GM18909 (cell line): ENCODE results near the gene PTPRD.

ENCODE experiments used
- ATAC-seq: cut with Tn5 transposase; IDR thresholded peaks from one replicate; pipeline ENCODE4 v1.9.1; 2021; ENCODE audit warnings: mild to moderate bottlenecking; ENCODE audit not compliant: unreplicated experiment, poor library complexity

PTPRD gene

DNA sequence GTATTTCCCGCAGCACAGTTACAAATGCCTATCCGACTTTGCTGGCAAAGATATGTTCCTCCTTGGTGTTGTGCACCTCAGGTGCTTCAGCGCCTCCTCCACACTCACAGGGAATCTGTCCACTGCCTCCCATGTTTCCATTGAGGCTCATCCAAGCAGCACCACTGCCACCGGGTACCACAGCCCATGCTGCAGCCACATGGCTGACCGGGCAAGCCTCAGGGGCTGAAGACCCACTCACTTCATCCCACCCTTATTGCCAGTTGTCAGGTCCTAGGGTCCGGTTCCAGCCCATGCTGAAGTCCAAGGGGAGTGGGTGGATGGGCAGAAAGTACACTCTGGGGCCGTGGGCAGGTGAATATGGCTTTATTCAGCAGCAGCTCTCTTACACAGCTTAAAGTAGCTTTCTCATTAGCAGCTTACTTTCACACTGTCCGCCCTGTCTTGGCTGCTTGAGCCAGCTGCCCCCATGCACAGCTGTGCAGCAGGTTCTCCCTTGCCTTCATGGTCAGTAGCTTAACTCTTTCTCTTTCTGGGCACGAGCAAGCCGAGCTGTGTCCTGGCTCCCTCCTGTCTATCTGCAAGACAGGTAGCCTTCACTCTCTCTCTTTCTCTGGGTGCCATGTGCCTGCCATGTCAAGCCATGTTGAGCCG is 1052.3 kb downstream of the PTPRD start:
- ATAC-seq: no peak

DNA sequence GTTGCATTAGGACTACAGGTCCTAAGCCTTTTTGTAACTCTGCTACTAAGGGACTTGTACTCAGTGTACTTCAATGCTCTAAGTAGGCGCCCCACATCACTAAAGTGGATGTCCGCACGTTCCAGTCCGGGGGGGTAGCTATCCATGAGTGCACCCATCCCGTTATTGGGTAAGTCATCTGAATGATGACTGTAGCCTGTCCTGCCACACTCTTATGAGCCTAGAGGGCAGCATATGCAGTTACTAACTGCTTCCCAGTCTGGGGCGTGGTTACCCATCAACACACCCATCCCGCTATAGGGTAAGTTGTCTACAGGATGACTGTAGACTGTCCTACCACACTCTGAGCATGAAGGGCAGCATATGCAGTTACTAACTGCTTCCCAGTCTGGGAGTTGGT is 1053.9 kb downstream of the PTPRD start:
- no peak for ATAC-seq

DNA sequence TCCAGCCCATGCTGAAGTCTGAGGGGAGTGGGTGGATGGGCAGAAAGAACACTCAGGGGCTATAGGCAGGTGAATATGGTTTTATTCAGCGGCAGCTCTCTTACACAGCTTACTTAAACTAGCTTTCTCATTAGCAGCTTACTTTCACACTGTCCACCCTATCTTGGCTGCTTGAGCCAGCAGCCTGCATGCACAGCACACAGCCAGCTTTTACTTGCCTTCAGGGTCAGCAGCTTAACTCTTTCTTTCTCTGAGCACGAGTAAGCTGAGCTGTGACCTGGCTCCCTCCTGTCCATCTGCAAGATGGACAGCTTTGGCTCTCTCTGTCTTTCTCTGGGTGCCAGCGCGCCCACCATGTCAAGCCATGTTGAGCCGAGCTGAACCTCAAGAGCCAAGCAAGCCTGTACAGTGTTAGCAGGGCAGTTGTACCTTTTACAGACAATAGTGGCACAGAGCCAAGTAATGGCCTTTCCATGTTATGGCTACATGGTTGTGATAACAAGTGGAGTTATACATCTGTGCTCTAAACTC is 1054.9 kb downstream of the PTPRD start:
- no peak for ATAC-seq

DNA sequence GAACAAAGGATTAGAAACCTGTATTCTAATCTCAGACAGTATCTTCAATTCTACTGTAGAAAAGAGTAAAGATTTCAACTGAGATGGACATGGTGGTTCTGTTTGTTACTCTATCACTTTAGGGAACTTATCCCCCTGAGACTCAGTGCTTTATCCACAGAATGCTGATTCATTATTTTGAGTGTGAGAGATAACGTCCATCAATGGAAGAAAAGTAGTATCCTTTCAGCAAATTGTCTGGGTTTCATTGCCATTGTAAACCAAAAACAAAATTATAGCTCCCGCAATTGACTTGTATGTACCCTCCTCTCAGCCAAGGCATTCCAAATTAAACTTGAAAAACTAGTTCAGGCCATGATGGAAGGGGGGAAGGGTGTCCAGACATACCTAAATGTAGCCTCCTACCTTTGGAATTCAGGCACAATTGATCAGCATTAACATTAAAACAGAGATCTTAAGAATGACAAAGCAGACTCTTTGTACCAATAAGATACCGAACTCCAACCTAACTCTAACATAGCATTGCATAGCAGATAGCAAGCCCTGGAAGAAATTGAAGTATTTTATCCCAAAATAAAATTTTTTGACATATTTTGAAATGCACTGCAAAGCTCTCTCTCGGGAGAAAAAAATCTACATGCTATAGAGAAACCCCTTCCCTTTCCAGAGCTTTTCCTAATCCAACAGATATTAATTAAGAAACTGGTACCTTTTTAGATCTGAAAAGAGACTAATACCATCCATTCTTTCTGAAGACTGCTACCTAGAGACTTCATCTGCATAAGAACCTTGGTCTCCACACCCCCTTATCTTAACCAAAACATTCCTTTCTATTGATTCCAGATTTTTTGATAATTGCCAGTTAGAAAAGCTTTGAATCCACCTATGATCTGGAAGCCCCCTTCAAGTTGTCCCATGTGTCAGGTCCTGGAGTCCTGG is 1055.7 kb downstream of the PTPRD start:
- ATAC-seq: no peak

DNA sequence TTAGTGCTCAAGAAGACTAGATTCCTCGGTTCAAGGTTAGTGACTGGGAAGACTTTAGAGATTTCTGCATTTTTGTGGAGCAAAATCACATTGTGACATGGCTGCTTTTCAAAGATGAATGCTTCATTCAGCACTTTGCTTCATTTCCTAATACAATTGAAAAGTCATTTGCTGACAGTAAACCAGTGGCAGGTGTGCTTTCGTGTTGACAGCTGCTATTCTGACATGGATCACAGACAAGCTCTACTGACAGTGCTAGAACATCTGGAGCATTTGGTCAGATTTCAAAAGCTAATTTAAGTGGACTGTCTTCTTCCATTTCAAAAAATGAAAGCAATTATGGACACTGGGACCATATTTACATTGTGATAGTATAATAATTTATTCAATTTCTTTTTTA is 1060.1 kb downstream of the PTPRD start:
- no peak for ATAC-seq

DNA sequence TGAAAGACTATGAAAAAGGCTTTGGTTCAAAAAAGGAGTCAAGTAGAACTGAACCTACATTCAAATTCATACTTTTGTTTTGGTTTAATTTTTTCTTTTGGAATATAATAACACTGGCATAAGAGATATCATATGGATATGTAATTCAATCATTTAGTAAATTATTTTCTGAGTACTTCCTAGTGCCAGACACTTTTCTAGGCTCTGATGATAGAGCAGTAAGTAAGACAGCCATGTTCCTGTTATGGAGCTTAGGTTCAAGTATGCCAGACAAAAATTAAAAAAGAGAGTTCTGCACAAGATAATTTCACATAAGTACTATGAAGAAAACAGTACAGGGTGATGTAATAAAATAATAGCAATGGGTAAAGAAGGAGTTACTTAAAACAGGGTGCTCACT is 1074.0 kb downstream of the PTPRD start:
- ATAC-seq: no peak

DNA sequence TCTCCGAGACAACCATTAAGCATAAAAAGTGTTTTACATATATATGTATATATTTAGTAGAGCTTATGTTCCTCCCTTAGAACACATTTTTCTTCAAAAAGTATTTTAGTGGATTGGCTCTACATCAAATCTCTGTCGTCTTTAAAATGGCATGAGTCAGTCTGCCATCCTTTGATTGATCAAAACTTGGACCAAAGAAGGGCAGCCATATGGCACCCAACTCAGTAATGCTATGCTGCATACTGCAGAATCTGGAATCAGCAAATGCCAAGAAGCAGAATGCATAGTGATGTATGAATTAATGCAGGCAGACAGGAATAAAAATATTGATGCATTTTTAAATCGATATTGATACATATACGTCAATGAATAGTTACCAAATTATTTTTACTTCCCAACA is 1074.4 kb downstream of the PTPRD start:
- no peak for ATAC-seq

DNA sequence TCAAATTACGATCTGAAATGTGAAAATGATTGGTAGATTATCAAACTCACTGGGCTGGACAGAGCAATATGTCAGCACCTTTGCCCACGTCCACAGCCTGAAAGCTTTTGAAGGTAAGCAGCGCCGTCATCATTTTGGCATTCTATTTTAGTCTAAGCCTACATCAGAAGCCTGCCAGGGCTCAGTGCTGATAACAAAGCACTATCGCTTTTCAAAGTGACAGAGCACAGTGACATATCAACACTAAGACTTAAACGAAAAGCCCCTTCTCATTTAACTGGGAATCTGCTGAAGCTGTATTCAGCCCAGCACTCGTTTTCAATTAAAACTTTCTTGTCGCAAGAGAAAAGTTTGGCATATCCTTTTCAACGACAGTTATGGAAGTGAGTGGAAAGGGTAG is 1076.3 kb downstream of the PTPRD start:
- no peak for ATAC-seq

DNA sequence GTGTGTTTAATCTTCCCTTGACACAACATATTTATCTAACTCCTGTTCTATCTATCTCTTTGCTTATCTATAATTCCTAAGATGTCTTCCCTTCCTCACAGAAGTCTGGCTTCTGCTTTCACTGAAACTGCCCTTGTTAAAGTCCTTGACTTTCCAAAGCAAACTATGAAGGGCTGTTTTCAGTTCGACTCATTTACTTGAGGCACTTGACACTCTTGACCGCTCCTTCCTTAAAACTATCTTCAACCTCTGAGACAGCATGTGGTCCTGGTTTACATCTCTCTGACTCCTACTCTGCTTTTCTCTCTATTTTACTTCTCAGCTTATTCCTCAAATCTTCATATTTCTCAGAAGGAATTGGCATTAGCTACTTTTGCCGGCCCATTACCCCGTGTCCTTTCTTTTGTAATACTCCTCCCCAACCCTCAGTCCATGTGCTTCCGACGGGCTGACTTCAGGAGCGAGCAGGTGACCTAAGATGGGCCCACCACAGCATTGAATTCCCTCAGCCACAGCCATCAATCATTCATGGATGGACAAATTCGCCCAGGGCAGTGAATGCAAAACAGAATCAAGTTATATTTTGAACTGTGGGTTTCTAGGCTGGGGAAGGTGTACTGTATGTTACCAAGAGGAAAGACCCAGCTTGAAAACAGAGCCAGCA is 1089.2 kb downstream of the PTPRD start:
- ATAC-seq: no peak

DNA sequence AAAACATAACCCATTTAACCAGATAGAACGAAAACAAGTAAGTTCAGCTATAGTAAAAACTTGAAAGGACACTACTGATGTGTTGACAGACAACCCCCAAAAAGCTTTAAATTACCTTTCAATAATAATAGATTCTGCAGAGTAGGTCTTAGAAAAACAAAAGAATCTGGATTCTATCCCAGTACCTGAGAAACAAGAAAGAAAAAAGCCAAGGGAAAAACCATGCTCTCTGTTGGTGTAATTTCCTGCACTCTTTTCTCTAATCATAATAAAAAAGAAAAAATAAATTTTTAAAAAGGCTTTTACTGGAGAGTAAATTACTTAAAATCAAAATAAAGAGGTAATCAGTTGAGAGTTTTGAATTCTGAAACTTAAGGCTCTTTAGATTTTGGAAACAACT is 1090.4 kb downstream of the PTPRD start:
- ATAC-seq: no peak

DNA sequence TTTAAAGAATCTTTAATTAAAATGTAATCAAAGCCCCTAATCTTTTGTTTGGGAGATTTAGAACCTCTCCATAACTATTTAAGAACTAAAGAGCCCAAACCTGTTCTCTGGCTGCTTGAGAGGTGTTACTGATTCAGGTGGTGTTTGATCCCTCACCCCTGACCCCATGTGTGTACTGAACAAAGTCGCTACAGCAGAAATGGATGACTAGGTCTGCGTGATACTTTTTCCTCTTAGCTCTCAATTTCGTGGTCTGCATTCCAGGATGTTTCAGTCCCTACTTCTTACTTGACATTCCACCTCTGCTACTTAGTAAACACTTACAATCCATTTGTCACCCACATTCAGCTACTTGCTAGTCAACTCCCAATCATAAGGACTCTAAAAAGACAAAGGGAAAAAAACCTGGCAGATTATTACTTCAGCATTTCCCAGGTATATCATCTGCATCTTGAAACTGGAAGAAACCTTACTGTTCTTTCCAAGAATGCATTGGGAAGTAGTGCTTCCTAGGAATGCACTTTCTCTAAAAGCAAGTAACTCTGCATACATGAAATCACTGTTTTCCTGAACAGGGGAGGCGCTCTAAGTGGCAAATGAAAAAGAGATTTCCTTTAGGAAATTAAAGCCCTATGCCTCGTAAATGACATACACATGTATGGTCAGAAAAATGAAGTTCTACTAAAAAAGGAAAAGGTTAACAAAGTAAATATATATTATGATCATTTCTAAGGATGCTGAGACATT is 1091.6 kb downstream of the PTPRD start:
- no peak for ATAC-seq

DNA sequence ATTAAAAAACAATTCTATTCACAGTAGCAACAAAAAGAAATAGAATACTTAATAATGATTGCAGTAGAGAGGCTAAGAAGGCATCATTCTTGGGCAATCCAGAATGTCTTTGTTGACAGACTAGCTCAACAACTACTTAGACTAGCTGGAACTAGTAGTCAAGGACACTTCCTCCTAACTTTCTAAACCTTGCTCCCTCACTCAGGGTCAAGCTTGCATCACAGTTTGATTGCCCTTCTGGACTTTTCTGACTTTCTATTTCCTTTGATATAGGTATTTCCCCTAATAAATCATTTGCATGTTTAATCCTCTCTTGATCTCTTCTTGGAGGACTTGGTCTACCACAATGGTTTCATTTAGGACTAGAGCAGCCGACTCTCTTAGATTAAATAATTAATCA is 1107.9 kb downstream of the PTPRD start:
- no peak for ATAC-seq

DNA sequence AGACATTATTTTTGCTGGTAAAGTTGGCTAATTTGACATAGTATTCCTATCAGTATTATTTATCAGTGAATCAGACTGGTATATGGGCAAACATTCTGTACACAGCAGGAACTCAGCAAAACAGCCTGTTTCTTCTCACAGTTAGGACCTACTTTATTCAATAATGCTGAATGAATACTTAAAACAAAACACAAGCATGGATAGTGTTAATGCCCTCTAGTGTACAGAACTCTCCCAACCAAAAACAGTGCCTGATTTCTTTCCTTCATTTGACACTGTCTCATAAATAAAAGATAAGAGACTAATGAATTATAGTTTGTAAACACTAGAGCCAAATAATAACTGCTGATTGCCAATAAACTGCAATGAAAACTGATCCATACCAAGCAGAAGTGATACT is 1113.3 kb downstream of the PTPRD start:
- ATAC-seq: no peak

DNA sequence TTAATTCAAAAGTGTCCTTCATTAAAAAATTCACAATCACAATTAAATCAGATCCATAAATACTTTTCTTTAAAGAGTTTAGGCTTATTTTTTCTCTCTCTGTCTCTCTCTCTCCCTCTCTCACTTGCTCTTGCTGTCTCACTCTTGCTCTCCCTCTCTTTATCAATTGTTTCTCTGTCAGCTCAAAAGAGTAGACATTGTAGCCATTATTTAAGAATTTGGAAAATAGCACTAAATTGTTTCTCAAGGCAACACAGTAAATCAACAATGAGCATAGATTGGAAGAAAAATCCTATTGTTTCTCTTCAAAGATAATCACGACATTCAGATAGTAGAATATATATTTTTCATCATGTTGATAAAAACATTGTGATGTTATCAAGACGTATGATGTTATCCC is 1114.0 kb downstream of the PTPRD start:
- no peak for ATAC-seq

DNA sequence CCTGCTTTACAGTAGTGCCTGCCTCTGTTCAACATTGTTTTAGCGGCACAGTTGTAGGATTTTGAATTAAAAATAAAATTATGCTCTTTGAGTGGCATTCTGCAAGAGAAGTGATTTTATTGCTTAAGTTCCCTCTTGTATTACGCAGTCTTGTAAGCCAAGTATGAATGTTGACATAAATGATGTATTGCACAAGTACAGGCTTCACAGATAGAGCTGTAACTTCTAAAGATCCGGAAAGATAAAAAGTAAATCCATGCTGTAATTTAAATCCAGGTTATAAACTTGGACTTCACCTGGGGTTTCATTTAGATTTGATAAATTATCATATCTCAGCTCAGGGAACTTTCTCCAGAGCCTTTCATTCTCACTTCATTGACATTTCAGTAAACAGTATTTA is 1114.7 kb downstream of the PTPRD start:
- ATAC-seq: no peak

DNA sequence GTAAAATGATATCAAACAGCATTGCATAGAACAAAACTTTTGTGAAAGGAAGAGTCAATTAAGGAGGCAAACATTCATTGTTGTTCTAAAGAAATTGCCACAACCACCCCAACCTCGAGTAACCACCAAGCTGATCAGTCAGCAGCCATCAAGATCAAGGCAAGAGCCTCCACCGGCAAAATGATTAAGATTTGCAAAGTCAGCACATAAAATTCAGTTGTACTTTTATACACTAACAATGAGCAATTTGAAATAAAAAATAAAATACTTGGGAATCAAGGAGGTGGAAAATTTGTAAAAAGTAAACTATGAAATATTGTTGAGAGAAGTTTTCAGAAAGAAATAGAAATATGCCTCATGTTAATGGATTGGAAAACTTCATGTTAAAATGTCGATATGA is 1118.5 kb downstream of the PTPRD start:
- no peak for ATAC-seq

DNA sequence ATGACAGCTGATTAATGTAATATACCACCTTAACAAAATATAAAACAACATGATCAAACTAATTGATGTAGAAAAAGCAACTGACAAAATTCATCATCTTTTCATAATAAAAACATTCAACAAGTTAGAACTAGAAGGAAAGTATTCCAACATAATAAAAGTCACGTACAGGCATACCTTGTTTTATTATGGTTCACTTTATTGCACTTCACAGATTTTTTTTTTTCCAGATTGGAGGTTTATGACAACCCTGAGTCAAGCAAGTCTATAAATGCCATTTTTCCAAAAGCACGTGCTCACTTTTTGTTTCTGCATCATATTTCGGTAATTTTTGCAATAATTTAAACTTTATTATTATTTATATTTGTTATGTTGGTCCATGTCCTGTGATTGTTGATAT is 1120.3 kb downstream of the PTPRD start:
- no peak for ATAC-seq

DNA sequence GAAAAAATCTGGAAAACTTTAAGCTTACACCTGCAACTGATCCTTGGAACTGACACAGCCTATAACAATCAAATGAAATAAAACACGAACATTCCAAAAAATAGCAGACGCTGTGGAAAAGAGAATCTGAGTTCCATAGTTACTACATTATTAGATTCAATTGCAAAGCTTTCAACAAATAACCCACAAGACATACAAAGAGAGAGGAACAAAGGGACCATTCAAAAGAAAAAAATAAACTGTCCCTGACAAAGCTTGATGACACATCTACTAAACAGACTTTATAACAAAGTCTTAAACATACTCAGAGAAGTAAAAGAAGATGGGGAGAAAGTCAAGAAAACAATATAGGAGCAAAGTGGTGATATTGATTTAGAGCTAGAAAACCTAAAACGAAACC is 1123.6 kb downstream of the PTPRD start:
- ATAC-seq: no peak

DNA sequence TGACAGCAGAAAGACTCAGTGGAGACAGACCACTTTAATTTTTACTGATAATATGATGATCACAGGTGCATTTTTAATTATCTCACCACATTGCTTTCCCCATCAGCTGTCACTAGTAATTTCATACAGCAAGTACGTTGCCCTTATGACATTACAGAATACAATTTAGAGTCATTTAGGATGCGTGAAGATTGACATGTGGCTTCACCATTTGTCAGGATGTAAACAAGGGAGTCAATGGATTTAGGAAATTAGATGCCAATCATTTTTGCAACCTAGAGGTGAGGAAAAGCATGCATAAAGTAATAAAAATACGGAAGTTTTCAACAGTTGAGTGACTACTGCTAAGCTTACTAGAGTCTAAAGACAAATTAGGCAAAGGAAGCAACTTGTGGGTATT is 1129.6 kb downstream of the PTPRD start:
- ATAC-seq: no peak

DNA sequence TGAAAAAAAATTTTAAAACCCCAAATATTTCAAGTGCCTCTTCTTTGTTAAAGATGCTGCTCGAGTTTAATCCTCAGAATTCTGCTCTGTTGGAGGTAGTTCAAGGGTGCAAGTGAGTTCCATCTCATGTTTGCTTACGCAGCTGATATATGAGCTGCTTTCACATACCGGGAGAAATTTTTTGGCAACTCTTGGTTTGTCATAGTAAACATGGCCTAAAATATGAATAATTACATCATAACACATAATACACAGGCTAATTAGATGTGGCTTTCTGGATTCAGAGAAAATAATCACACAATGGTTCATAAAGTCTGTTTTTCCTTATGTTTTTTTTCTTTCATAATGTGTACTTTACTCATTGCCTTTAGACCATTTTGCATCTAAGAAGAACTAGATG is 1134.1 kb downstream of the PTPRD start:
- no peak for ATAC-seq
